Lower leg skin (tissue), 4 donors: ENCODE results near the gene ATF6. TPM values are rescaled to one million over a fixed set of nuclear protein-coding genes. Genes with fewer than 3 reads are reported as not detected.

Experiments
- DNase-seq, 2 donors: peaks; one replicate each; pipeline ENCODE4 v3.0.0-alpha.2; 2019; ENCODE audit warnings: low spot score in 2 of 2
- H3K4me3 ChIP-seq: fragments of 200-600 bp; sonication (generic); 2 replicates; pipeline ENCODE4 v1.5.1; 2017; ENCODE audit warnings: mild to moderate bottlenecking, low read depth; ENCODE audit not compliant: poor library complexity, severe bottlenecking
- POLR2A ChIP-seq, 2 donors: fragments of 450-650 bp; IDR thresholded peaks; one replicate each; pipeline ENCODE4 v1.6.1; 2016 to 2017; ENCODE audit warnings: antibody characterized with exemption in 2 of 2, mild to moderate bottlenecking in 1 of 2, moderate library complexity in 1 of 2
- WGBS, 2 donors: methylation state at CpG; one replicate each; pipeline ENCODE4 v1.1.5; 2018; 5-methylcytosine and 5-hydroxymethylcytosine counted together
- intact Hi-C: fragments of 100-400 bp; cut with DNase I; formaldehyde crosslinking; loops from one replicate; pipeline ENCODE4 v1.15.0; 2023; ENCODE audit warnings: low total_unique reads
- total RNA-seq, 4 donors: library from RNA; depleted of rRNA; stranded (reverse); fragments of >200 nt; gene quantifications; one replicate each; pipeline ENCODE4 v1.1.0, GENCODE V29; 2016
- TF ChIP-seq, protein P1 (sequence below), 3 donors: fragments of 450-650 bp; IDR thresholded peaks; one replicate each; pipeline ENCODE4 v1.5.1; 2016; ENCODE audit warnings: antibody characterized with exemption in 3 of 3, mild to moderate bottlenecking in 3 of 3, moderate library complexity in 2 of 3

Gene ATF6
- total RNA-seq, 4 donors from 2014 or later = 28.7 to 33.5 (median 31.2) TPM

DNA sequence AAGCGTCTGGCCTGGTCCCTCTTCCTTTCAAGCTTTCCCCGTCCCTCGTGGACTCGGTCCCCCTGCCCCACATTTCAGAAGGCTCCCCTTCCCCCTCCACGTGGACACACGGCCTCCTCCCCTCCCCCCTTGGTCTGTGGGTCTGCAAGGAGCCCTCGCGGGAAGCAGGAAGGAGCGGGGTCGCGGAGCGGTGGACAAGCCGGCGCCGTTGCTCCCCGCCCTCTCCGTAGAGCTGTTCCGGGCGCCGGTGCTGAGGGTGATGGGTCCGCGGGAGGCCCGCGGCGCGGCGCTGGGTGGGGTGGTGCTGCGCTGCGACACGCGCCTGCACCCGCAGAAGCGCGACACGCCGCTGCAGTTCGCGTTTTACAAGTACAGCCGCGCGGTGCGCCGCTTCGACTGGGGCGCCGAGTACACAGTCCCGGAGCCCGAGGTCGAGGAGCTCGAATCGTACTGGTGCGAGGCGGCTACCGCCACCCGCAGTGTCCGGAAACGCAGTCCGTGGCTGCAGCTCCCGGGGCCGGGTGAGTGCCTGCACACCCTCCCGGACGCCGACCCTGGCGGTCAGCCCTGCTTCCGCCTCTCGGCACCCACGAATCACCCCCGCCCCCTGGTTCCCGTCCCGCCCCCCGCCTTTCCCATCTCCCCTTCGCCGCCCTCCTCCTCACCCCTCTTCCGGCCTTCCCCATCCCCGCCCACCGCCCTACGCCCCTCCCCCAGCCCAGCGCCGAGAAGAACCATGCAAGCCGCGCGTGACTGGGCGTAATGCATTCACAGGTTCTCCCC lies 39.5 kb upstream of the ATF6 start:
- peak; percentile 85 to 97 for DNase-seq
- 0% methylated on average over 57 to 61 of the region's 83 CpGs for WGBS, 2 donors
- TF ChIP-seq POLR2A (IDR thresholded peaks at IDR 0.05) = no peak
- TF ChIP-seq, protein P1, sequence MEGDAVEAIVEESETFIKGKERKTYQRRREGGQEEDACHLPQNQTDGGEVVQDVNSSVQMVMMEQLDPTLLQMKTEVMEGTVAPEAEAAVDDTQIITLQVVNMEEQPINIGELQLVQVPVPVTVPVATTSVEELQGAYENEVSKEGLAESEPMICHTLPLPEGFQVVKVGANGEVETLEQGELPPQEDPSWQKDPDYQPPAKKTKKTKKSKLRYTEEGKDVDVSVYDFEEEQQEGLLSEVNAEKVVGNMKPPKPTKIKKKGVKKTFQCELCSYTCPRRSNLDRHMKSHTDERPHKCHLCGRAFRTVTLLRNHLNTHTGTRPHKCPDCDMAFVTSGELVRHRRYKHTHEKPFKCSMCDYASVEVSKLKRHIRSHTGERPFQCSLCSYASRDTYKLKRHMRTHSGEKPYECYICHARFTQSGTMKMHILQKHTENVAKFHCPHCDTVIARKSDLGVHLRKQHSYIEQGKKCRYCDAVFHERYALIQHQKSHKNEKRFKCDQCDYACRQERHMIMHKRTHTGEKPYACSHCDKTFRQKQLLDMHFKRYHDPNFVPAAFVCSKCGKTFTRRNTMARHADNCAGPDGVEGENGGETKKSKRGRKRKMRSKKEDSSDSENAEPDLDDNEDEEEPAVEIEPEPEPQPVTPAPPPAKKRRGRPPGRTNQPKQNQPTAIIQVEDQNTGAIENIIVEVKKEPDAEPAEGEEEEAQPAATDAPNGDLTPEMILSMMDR (IDR thresholded peaks at IDR 0.05) = no peak
- intact Hi-C loops = loop anchor here (10.0 kb wide), 1 partner anchor 242 kb away; no protein-coding TSS in a partner anchor
- peak overlapping the region; percentile 55 for H3K4me3 ChIP-seq

DNA sequence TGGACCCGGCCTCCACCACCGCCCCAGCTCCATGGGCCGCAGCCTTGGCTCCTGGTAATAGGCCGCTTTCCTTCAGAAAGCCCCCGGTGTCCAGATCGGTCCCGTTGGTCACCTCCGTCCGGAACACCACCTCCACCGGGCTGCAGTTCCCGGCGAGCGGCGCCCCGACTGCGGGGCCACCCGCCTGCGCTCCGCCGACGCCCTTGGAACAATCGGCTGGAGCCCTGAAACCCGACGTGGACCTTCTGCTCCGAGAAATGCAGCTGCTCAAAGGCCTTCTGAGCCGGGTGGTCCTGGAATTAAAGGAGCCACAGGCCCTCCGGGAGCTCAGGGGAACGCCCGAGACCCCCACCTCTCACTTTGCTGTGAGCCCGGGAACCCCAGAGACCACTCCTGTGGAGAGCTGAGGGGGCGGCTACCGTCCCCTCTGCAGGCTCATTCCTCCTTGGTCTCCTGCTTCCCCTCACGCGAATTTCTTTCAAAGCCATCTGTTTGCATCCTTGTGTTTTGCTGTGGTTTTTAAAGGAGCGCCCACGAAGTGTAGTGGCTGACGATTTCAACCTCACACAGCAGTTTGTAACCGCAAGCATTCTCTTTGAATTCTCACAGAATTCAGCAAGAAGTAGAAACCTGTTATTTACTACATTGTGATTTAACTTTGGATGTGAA lies 38.7 kb upstream of the ATF6 start:
- intact Hi-C loops = loop anchor here (10.0 kb wide), 1 partner anchor 243 kb away; no protein-coding TSS in a partner anchor
- H3K4me3 ChIP-seq = peak overlapping the region; percentile 55
- DNase-seq = no peak
- no peak for TF ChIP-seq POLR2A (IDR thresholded peaks at IDR 0.05)
- TF ChIP-seq, protein P1 (IDR thresholded peaks at IDR 0.05) = no peak
- 3% methylated on average over 25 to 26 of the region's 38 CpGs for WGBS, 2 donors

DNA sequence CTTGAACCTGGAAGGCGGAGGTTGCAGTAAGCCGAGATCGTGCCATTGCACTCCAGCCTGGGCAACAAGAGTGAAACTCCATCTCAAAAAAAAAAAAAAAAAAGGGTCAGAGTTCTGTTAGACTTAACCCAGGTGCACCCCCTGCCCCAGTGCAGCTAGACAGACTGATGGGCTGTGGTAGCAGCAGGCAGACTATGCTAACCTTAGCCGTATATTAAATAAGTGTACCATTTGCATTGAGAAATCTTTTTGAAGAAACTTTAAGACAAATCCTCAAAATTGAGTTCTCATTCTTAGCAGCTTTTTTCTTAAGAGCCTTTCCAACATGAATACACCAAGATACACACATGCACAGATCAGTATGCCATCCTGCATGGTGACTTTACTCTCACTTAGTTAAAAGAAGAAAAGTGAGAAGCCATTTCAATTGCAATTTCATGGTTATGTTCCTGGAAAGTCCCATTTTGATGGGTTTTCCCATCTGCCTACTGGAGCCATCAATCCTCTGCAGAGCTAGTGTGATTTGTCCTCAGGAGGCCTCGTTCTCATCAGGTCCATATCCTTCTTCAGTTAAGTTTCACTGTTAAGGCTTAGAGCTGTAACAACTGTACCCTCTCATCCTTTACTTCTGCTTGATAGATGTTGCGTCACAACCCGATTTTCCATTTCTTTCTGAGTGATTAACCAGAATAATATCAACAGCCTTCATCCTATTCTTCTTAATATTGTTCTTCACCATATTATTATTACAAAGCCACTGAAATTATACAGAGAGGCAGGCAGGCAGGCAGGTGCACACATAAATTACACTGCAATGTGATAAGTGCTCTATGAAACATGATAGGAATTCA lies 37.5 kb upstream of the ATF6 start:
- intact Hi-C loops = loop anchor here (10.0 kb wide), 1 partner anchor 244 kb away; no protein-coding TSS in a partner anchor
- 75 to 91% methylated on average over 7 of the region's 7 CpGs for WGBS, 2 donors
- TF ChIP-seq, protein P1 (IDR thresholded peaks at IDR 0.05) = no peak
- no peak for TF ChIP-seq POLR2A (IDR thresholded peaks at IDR 0.05)
- H3K4me3 ChIP-seq = no peak overlapping the region
- DNase-seq = no peak

DNA sequence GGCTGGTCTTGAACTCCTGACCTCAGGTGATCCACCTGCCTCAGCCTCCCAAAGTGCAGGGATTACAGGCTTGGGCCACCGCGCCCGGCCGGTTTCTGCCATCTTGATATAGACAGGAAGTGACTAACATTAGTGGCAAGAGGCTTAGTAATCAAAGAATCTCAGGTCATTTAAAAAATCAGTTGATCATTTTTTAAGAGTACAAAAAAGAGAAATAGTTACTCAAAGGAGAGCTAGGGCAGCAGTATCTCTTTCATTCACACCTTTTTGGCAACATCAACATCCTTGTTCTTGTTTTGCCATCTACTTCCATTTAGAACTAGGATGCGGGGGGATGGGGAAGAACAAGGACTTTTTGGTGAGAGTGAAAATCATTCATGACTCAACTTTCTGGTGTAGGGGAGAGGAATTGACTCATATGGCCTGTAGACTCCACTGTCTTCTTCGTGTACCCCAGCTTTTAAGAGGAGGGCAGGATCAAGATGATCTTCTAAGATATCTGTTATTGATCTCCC lies 36.0 kb upstream of the ATF6 start:
- no peak overlapping the region for H3K4me3 ChIP-seq
- 45 to 81% methylated on average over 6 of the region's 6 CpGs for WGBS, 2 donors
- no peak for DNase-seq
- TF ChIP-seq, protein P1 (IDR thresholded peaks at IDR 0.05) = no peak
- no peak for TF ChIP-seq POLR2A (IDR thresholded peaks at IDR 0.05)
- intact Hi-C loops = no loop called here

DNA sequence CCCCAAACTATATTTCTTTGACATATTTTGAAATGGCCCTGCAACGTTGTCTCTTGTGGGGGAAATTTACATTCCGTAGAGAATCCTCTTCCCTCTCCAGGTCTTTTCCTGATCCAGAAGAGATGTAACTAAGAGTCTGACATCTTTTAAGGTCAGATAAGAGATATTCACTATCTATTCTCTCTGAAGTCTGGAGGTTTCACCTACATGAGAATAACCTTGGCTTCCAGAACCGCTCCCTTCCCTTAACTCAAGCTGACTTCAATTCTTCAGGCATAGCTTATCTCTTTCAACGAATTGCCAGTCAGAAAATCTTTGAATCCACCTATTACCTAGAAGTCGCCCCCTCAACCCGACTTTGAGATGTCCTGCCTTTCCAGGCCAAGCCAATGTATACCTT lies 34.9 kb upstream of the ATF6 start:
- no peak for TF ChIP-seq POLR2A (IDR thresholded peaks at IDR 0.05)
- TF ChIP-seq, protein P1 (IDR thresholded peaks at IDR 0.05) = no peak
- 81 to 84% methylated on average over 6 of the region's 6 CpGs for WGBS, 2 donors
- no peak overlapping the region for H3K4me3 ChIP-seq
- no peak for DNase-seq
- intact Hi-C loops = no loop called here
